Gastrocnemius medialis (tissue), 4 donors: ENCODE results near the gene ZNF511. TPM values are rescaled to one million over a fixed set of nuclear protein-coding genes. Genes with fewer than 3 reads are reported as not detected.

Source experiments
- ATAC-seq, 2 donors: fragments of 150-250 bp; one replicate each; pipeline ENCODE4 v1.9.1; 2016
- DNase-seq, 2 donors: peaks; one replicate each; pipeline ENCODE4 v3.0.0-alpha.2; 2019
- H3K27ac ChIP-seq, 4 donors: fragments of 200-600 bp; sonication (generic); 1 replicate in 1 of 4; 2 replicates in 3 of 4; pipeline ENCODE4 v1.5.1; 2016 to 2018; ENCODE audit warnings: mild to moderate bottlenecking in 2 of 4, moderate library complexity in 1 of 4
- H3K27me3 ChIP-seq, 3 donors: fragments of 200-600 bp; sonication (generic) in 2 of 3; 1 replicate in 1 of 3; 2 replicates in 2 of 3; pipeline versions ENCODE4 v1.5.1 to v1.6.0; 2016 to 2019; ENCODE audit warnings: mild to moderate bottlenecking in 1 of 3, moderate library complexity in 1 of 3
- H3K36me3 ChIP-seq, 2 donors: fragments of 200-600 bp; sonication (generic) in 1 of 2; one replicate each; pipeline ENCODE4 v1.5.1; 2017 to 2018
- H3K4me1 ChIP-seq, 2 donors: fragments of 200-600 bp; sonication (generic) in 1 of 2; one replicate each; pipeline ENCODE4 v1.5.1; 2016 to 2017; ENCODE audit warnings: mild to moderate bottlenecking in 2 of 2
- H3K4me3 ChIP-seq, 4 donors: fragments of 200-600 bp; sonication (generic) in 3 of 4; 1 replicate in 1 of 4; 2 replicates in 3 of 4; pipeline ENCODE4 v1.5.1; 2016 to 2019; ENCODE audit warnings: mild to moderate bottlenecking in 2 of 4
- H3K9me3 ChIP-seq, 3 donors: fragments of 200-600 bp; sonication (generic) in 2 of 3; 1 replicate in 1 of 3; 2 replicates in 2 of 3; pipeline ENCODE4 v1.5.1; 2016 to 2019
- POLR2A ChIP-seq, 2 donors: fragments of 450-650 bp; IDR thresholded peaks; one replicate each; pipeline ENCODE4 v1.6.1; 2017; ENCODE audit warnings: antibody characterized with exemption in 2 of 2, mild to moderate bottlenecking in 2 of 2, moderate library complexity in 2 of 2
- in situ Hi-C, 4 donors: fragments of 200-750 bp; cut with MboI; loops; one replicate each; pipeline versions ENCODE4 v1.15.0 to v1.8.0; 2017; ENCODE audit warnings: low sequenced_read_pairs in 4 of 4
- intact Hi-C: fragments of 100-400 bp; cut with DNase I; formaldehyde crosslinking; loops from one replicate; pipeline ENCODE4 v1.15.1; 2023; ENCODE audit warnings: low total_unique reads
- total RNA-seq, 4 donors: library from RNA; depleted of rRNA; stranded (reverse); fragments of >200 nt; gene quantifications; one replicate each; pipeline versions ENCODE4 v1.1.0 to v1.2.3, GENCODE V29; 2016
- TF ChIP-seq, protein P1 (sequence below), 5 experiments: fragments of 450-650 bp in 3 of 5; fragments of 200-600 bp in 2 of 5; sonication (generic) in 2 of 5; IDR thresholded peaks in 4 of 5; conservative IDR thresholded peaks in 1 of 5; 1 replicate in 4 of 5; 2 replicates in 1 of 5; pipeline ENCODE4 v1.5.1; 2016 to 2019; ENCODE audit warnings: antibody characterized with exemption in 5 of 5, mild to moderate bottlenecking in 3 of 5, moderate library complexity in 3 of 5

Gene ZNF511
- total RNA-seq, 4 donors from 2014 or later: 25.0 to 49.5 (median 41.9) TPM

DNA sequence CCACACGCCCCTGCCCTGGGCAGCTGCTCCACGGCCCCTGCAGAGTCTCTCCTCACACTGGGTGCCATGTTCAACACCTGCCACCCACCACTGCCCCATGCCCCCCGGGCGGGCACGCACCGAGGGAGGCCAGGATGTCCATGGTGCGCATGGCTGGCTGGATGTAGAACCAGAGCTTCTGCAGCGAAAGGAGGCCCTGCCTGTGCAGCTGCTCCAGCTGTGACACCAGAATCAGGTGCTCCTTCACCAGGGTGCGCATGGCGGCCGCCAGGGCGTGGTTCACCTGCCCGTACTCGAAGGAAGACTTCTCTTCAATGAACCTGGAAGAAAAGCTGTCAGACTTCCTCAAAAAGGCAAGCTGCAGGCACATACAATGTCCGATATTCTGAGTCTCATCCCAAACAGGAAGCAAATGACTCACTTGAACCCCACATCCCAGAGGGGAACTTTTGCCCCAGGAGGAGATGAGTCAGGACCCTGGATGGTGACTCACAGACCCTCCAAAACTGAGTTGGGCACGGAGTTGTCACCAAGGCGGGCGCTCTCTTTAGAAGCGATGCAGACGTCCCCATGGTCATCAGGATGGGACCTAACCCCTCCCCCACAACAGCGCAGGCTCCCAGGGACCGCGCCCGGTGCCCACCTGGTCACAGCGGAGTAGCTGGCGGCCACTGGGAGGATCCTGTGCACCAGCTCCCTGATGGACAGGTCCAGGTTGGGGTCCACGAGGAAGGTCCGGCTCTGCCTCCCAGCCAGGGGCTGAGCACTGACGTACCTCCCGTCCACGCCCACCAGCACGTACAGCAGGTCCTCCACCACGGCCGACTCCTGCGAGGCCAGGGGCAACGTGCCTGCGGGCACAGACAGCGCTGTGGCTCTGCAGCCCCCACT lies 15.6 kb upstream of the ZNF511 start:
- H3K27me3 ChIP-seq: no peaks in the 10 kb centered on the region
- peak in 1 of 2 donors; percentile 39 for ATAC-seq
- DNase-seq: no peak
- no peaks in the 10 kb centered on the region for H3K4me1 ChIP-seq
- no peak for TF ChIP-seq POLR2A (IDR thresholded peaks at IDR 0.05)
- TF ChIP-seq, protein P1, sequence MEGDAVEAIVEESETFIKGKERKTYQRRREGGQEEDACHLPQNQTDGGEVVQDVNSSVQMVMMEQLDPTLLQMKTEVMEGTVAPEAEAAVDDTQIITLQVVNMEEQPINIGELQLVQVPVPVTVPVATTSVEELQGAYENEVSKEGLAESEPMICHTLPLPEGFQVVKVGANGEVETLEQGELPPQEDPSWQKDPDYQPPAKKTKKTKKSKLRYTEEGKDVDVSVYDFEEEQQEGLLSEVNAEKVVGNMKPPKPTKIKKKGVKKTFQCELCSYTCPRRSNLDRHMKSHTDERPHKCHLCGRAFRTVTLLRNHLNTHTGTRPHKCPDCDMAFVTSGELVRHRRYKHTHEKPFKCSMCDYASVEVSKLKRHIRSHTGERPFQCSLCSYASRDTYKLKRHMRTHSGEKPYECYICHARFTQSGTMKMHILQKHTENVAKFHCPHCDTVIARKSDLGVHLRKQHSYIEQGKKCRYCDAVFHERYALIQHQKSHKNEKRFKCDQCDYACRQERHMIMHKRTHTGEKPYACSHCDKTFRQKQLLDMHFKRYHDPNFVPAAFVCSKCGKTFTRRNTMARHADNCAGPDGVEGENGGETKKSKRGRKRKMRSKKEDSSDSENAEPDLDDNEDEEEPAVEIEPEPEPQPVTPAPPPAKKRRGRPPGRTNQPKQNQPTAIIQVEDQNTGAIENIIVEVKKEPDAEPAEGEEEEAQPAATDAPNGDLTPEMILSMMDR (IDR thresholded peaks at IDR 0.05 in 4 of 5, conservative IDR thresholded peaks at IDR 0.05 in 1 of 5): no peak
- no peaks in the 10 kb centered on the region for H3K9me3 ChIP-seq
- in situ Hi-C loops: no loop called here
- peaks cover 0 to 84% of the 10 kb centered on the region in 2 donors for H3K36me3 ChIP-seq
- no peak overlapping the region for H3K4me3 ChIP-seq
- intact Hi-C loops: no loop called here
- H3K27ac ChIP-seq: no peak overlapping the region

DNA sequence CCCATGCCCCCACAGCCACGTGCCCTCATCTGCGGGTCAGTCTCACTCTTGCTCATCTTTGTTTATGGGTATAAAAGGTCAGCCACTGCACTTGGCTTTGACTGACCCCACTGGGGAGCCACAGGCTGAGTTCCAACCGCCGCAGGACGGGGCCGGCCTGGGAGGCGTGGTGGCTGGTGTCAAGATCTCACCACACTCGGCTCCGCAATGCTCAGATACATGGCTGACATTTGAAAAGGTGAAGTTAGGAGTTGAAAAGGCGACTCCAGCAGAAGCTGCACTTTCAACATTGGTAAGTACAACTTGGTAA lies 14.9 kb upstream of the ZNF511 start:
- Histone ChIP-seq H3K4me3 (no peak overlapping the region), H3K4me1 (no peaks in the 10 kb centered on the region), H3K27me3 (no peaks in the 10 kb centered on the region), H3K36me3 (peaks cover 0 to 84% of the 10 kb centered on the region in 2 donors), H3K27ac (no peak overlapping the region), H3K9me3 (no peaks in the 10 kb centered on the region)
- ATAC-seq (no peak), DNase-seq (no peak)
- intact Hi-C loops: no loop called here
- in situ Hi-C loops: no loop called here
- TF ChIP-seq POLR2A (IDR thresholded peaks at IDR 0.05): no peak
- TF ChIP-seq, protein P1 (IDR thresholded peaks at IDR 0.05 in 4 of 5, conservative IDR thresholded peaks at IDR 0.05 in 1 of 5): no peak

DNA sequence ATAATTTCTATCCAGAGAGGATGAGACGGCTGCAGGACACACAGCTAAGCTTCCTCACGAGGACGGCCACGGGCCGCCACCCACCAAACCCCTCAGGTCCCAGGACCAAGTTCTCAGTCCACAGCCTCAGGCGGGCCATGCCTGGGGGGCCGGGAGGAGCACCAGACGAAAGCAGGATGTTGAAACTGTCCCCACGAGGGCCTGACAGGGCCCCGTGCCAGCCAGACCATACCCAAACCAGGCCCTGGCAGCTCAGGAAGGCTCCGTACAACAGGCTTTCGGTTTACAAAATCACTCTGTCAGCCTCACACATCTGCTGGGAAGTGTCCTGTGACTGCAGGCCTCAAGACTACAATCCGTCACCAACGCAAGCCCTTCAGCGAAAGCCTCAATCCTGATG lies 14.5 kb upstream of the ZNF511 start:
- Histone ChIP-seq H3K27ac (no peak overlapping the region), H3K36me3 (peaks cover 0 to 84% of the 10 kb centered on the region in 2 donors), H3K27me3 (no peaks in the 10 kb centered on the region), H3K4me1 (no peaks in the 10 kb centered on the region), H3K9me3 (no peaks in the 10 kb centered on the region), H3K4me3 (no peak overlapping the region)
- in situ Hi-C loops: no loop called here
- ATAC-seq (no peak), DNase-seq (no peak)
- TF ChIP-seq POLR2A (IDR thresholded peaks at IDR 0.05): no peak
- TF ChIP-seq, protein P1 (IDR thresholded peaks at IDR 0.05 in 4 of 5, conservative IDR thresholded peaks at IDR 0.05 in 1 of 5): no peak
- intact Hi-C loops: no loop called here

DNA sequence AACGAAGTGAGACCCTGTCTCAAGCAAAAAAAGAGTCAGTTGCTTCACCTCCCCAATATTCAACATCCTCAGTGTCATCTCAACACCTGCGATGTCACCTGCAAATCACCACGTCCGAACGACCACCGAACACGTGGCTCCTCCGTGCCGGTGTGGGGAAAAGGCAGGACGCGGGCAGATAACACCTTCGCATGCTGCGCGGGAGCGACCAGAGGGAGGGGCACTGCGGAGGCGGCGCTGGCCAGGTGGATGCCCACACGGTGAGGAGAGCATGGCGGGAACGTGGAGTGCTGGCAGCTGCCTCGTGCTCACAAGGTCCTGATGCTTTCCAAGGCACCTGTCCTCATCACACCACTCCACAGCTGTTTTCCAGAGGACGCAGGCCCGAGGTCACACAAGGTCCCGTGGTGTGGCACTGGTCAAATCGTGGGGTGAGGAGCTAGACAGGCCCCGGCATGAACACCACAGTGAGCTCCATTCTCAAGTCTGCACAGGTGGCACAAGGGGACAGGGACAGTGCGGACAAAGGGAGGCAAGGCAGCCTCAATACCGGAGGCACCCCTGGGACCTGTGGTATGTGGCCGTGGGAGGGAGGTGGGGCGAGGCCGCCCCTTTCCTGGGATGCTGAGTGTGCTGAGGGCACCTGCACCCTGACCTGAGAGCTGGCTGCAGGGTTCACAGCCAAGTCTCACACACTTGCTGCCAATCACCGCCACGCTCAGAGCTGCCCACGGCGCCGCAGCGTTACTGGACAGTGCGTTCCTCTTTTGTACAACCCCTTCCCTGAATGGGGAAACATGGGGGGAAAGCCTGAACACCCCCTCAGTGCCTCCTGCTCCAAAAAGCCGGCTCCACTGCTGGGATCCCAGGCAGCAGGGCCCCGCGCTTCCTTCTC lies 13.0 kb upstream of the ZNF511 start:
- Histone ChIP-seq H3K27me3 (no peaks in the 10 kb centered on the region), H3K27ac (no peak overlapping the region), H3K4me1 (no peaks in the 10 kb centered on the region), H3K4me3 (no peak overlapping the region), H3K9me3 (no peaks in the 10 kb centered on the region), H3K36me3 (peaks cover 0 to 85% of the 10 kb centered on the region in 2 donors)
- ATAC-seq: no peak
- no peak for TF ChIP-seq POLR2A (IDR thresholded peaks at IDR 0.05)
- TF ChIP-seq, protein P1 (IDR thresholded peaks at IDR 0.05 in 4 of 5, conservative IDR thresholded peaks at IDR 0.05 in 1 of 5): no peak
- DNase-seq: no peak
- in situ Hi-C loops (no loop called here), intact Hi-C loops (no loop called here)
